ENCODE measurements around the gene USH2A.

DNA sequence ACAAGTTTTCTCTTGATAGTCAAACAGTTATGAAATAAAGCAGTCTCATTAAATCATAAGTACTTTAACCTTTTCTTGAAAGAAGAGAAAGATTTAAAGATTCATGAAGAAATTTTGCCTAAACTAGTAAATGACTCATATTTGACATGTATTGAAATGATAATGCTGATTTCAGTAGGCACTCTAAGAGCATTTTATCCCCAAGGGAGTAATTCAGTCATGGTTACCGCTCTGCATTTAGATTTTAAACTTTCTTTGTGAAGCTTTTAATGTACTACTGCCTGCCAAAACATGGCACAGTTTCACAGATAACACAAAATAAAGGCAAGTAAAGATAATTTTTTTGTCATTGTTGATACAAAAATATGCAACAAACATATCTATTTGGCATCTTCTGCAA lies 6.8 kb downstream of the USH2A start:
- TF ChIP-seq, protein P1, sequence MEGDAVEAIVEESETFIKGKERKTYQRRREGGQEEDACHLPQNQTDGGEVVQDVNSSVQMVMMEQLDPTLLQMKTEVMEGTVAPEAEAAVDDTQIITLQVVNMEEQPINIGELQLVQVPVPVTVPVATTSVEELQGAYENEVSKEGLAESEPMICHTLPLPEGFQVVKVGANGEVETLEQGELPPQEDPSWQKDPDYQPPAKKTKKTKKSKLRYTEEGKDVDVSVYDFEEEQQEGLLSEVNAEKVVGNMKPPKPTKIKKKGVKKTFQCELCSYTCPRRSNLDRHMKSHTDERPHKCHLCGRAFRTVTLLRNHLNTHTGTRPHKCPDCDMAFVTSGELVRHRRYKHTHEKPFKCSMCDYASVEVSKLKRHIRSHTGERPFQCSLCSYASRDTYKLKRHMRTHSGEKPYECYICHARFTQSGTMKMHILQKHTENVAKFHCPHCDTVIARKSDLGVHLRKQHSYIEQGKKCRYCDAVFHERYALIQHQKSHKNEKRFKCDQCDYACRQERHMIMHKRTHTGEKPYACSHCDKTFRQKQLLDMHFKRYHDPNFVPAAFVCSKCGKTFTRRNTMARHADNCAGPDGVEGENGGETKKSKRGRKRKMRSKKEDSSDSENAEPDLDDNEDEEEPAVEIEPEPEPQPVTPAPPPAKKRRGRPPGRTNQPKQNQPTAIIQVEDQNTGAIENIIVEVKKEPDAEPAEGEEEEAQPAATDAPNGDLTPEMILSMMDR (IDR thresholded peaks at IDR 0.05; ENCODE audit: poor library complexity, severe bottlenecking) = no peak
- peak; percentile 46 for TF ChIP-seq POLR2AphosphoS5 (IDR thresholded peaks at IDR 0.05)
- TF ChIP-seq MXI1 (conservative IDR thresholded peaks at IDR 0.05; ENCODE audit: poor library complexity, severe bottlenecking) = no peak
- TF ChIP-seq EP300 (conservative IDR thresholded peaks at IDR 0.05; ENCODE audit: poor library complexity, severe bottlenecking) = peak; percentile 69
- no peak for TF ChIP-seq EZH2 (IDR thresholded peaks at IDR 0.05; ENCODE audit: borderline replicate concordance, insufficient read depth, low read length, poor library complexity, severe bottlenecking)
- TF ChIP-seq RAD21 (conservative IDR thresholded peaks at IDR 0.05) = no peak
- TF ChIP-seq TAF1 (IDR thresholded peaks at IDR 0.05; ENCODE audit: low read depth) = no peak
- TF ChIP-seq REST (IDR thresholded peaks at IDR 0.05; ENCODE audit: borderline replicate concordance) = no peak
